A549 (cell line): ENCODE measurements around the gene FARSB. TPM values are rescaled to one million over a fixed set of nuclear protein-coding genes. Genes with fewer than 3 reads are reported as not detected.

Experiments used
- ATAC-seq, 2 experiments: fragments of 200-7000 bp in 1 of 2; fragments of >200 bp in 1 of 2; cut with Nextera tagmentation in 1 of 2; cut with Tn5 transposase in 1 of 2; 3 replicates each; pipeline versions ENCODE4 v1.8.0 to v1.9.1; 2018 to 2020; ENCODE audit warnings: mild to moderate bottlenecking in 1 of 2, moderate library complexity in 1 of 2
- CTCF ChIA-PET: fragments of 300-600 bp; sonication (Branson Sonifier 250); formaldehyde crosslinking; extraction: SDS; loops from one replicate; lab custom pipeline; 2021; ENCODE audit warnings: antibody characterized with exemption, inconsistent platforms; lab: Yijun Ruan, JAX
- POLR2A ChIA-PET: fragments of 350-600 bp; formaldehyde crosslinking; extraction: SDS; loops from one replicate; lab custom pipeline; 2021; ENCODE audit warnings: antibody characterized with exemption, inconsistent platforms; lab: Yijun Ruan, JAX
- DNase-seq, 2 experiments: peaks; one replicate each; pipeline versions ENCODE4 v3.0.0 to v3.0.0-alpha.2; 2011 to 2016; ENCODE audit warnings: low read depth in 1 of 2, low spot score in 1 of 2
- FAIRE-seq: peaks from 2 replicates; lab custom pipeline; 2011; peaks lifted over from hg19 to GRCh38; lab: Jason Lieb, UNC
- H3K27ac ChIP-seq, 2 experiments: fragments of >200 bp; sonication (Bioruptor Twin); formaldehyde crosslinking; 3 replicates each; pipeline ENCODE4 v1.5.1; 2016 to 2017
- H3K4me1 ChIP-seq: fragments of >200 bp; sonication (Bioruptor Twin); formaldehyde crosslinking; 3 replicates; pipeline ENCODE4 v1.6.1; 2016
- H3K4me2 ChIP-seq: fragments of >200 bp; sonication (Bioruptor Twin); formaldehyde crosslinking; 3 replicates; pipeline ENCODE4 v1.6.1; 2016
- H3K4me3 ChIP-seq: fragments of >200 bp; sonication (Bioruptor Twin); formaldehyde crosslinking; 3 replicates; pipeline ENCODE4 v1.5.1; 2016
- H3K9me3 ChIP-seq: fragments of >200 bp; sonication (Bioruptor Twin); formaldehyde crosslinking; 3 replicates; pipeline ENCODE4 v1.6.1; 2016
- BHLHE40 ChIP-seq: IDR thresholded peaks from 2 replicates; pipeline ENCODE4 v1.6.1; 2012; ENCODE audit warnings: low read depth, low read length, inconsistent platforms
- EP300 ChIP-seq, 2 experiments: fragments of >200 bp; sonication (Bioruptor Twin); formaldehyde crosslinking; IDR thresholded peaks; 2 replicates in 1 of 2; 3 replicates in 1 of 2; pipeline ENCODE4 v1.6.1; 2016 to 2017
- ESRRA ChIP-seq: fragments of 150-350 bp; IDR thresholded peaks from 2 replicates; pipeline ENCODE4 v1.6.1; 2014; ENCODE audit warnings: mild to moderate bottlenecking, low read length, borderline replicate concordance
- FOSL2 ChIP-seq, 2 experiments: fragments of 450-650 bp in 1 of 2; fragments of >200 bp in 1 of 2; sonication (Bioruptor Twin) in 1 of 2; formaldehyde crosslinking; IDR thresholded peaks; 2 replicates each; pipeline versions ENCODE4 v1.5.0 to v1.6.1; 2016 to 2020; ENCODE audit warnings: mild to moderate bottlenecking in 1 of 2, moderate library complexity in 1 of 2
- HEYL ChIP-seq: fragments of 250-450 bp; sonication (Bioruptor Pico); IDR thresholded peaks from 2 replicates; pipeline ENCODE4 v1.8.0; 2021; ENCODE audit warnings: mild to moderate bottlenecking, moderate library complexity
- MAFK ChIP-seq: fragments of 450-650 bp; IDR thresholded peaks from 2 replicates; pipeline ENCODE4 v1.6.1; 2014; ENCODE audit not compliant: partially characterized antibody
- NPAS2 ChIP-seq: fragments of 250-450 bp; sonication (Bioruptor Pico); IDR thresholded peaks from 2 replicates; pipeline ENCODE4 v1.8.0; 2022; ENCODE audit warnings: mild to moderate bottlenecking, moderate library complexity, borderline replicate concordance
- POLR2A ChIP-seq: IDR thresholded peaks from 2 replicates; pipeline ENCODE4 v1.6.1; 2012; ENCODE audit warnings: mild to moderate bottlenecking, low read length
- RCOR1 ChIP-seq: fragments of 150-350 bp; IDR thresholded peaks from 2 replicates; pipeline ENCODE4 v1.6.1; 2014; ENCODE audit warnings: antibody characterized with exemption, low read length, low read depth
- RNF2 ChIP-seq: fragments of 200-600 bp; sonication (generic); IDR thresholded peaks from 2 replicates; pipeline ENCODE4 v1.6.1; 2016; ENCODE audit warnings: low read depth, mild to moderate bottlenecking, antibody characterized with exemption, moderate library complexity, borderline replicate concordance
- TFCP2L1 ChIP-seq: fragments of 250-450 bp; sonication (Bioruptor Pico); IDR thresholded peaks from 2 replicates; pipeline ENCODE4 v1.5.0; 2021; ENCODE audit warnings: mild to moderate bottlenecking
- TP53 ChIP-seq: fragments of 250-450 bp; sonication (Bioruptor Pico); IDR thresholded peaks from 2 replicates; pipeline ENCODE4 v1.5.0; 2021; ENCODE audit warnings: mild to moderate bottlenecking, moderate library complexity
- ZC3H11A ChIP-seq: fragments of 450-650 bp; IDR thresholded peaks from 2 replicates; pipeline ENCODE4 v1.6.1; 2014; ENCODE audit warnings: antibody characterized with exemption, mild to moderate bottlenecking
- ZFP36 ChIP-seq: fragments of 450-650 bp; IDR thresholded peaks from 2 replicates; pipeline ENCODE4 v1.6.1; 2014; ENCODE audit warnings: borderline replicate concordance; ENCODE audit not compliant: partially characterized antibody
- WGBS: methylation state at CpG from one replicate; pipeline ENCODE4 v1.1.6; 2017; ENCODE audit errors: missing lambda C conversion rate; 5-methylcytosine and 5-hydroxymethylcytosine counted together
- polyA plus RNA-seq, 4 experiments: library from polyadenylated mRNA; depleted of rRNA in 3 of 4; stranded (reverse); fragments of >200 nt; fragmentation: RNase III in 1 of 4; extraction: RNeasy Plus Mini Kit Qiagen cat#74134 plus additional on column Dnase treatment in 1 of 4; gene quantifications; 2 replicates in 3 of 4; 3 replicates in 1 of 4; pipeline ENCODE4 v1.2.3, GENCODE V29; 2011 to 2017
- TF ChIP-seq, protein P1 (sequence below): fragments of >200 bp; sonication (Bioruptor Twin); formaldehyde crosslinking; IDR thresholded peaks from 3 replicates; pipeline ENCODE4 v1.6.1; 2016
- TF ChIP-seq, protein P2 (sequence below): IDR thresholded peaks from 2 replicates; pipeline ENCODE4 v1.6.1; 2012
- TF ChIP-seq, protein P3 (sequence below): fragments of 150-350 bp; IDR thresholded peaks from 2 replicates; pipeline ENCODE4 v1.6.1; 2014; ENCODE audit warnings: low read depth, mild to moderate bottlenecking, low read length
- TF ChIP-seq, protein P4 (sequence below): fragments of 200-600 bp; sonication (generic); IDR thresholded peaks from 2 replicates; pipeline ENCODE4 v1.6.1; 2016; ENCODE audit warnings: antibody characterized with exemption, mild to moderate bottlenecking, moderate library complexity
- TF ChIP-seq, protein P5 (sequence below): fragments of 450-650 bp; IDR thresholded peaks from 2 replicates; pipeline ENCODE4 v1.6.1; 2014; ENCODE audit warnings: antibody characterized with exemption
- TF ChIP-seq, protein P6 (sequence below): IDR thresholded peaks from 2 replicates; pipeline ENCODE4 v1.6.1; 2012; ENCODE audit warnings: low read depth, borderline replicate concordance
- TF ChIP-seq, protein P7 (sequence below): fragments of >200 bp; sonication (Bioruptor Twin); formaldehyde crosslinking; IDR thresholded peaks from 3 replicates; pipeline ENCODE4 v1.5.1; 2016

The FARSB gene
- polyA plus RNA-seq, 2 of the 4 experiments (the other 2 are of a cell fraction) = 41.0 to 77.4 TPM

DNA sequence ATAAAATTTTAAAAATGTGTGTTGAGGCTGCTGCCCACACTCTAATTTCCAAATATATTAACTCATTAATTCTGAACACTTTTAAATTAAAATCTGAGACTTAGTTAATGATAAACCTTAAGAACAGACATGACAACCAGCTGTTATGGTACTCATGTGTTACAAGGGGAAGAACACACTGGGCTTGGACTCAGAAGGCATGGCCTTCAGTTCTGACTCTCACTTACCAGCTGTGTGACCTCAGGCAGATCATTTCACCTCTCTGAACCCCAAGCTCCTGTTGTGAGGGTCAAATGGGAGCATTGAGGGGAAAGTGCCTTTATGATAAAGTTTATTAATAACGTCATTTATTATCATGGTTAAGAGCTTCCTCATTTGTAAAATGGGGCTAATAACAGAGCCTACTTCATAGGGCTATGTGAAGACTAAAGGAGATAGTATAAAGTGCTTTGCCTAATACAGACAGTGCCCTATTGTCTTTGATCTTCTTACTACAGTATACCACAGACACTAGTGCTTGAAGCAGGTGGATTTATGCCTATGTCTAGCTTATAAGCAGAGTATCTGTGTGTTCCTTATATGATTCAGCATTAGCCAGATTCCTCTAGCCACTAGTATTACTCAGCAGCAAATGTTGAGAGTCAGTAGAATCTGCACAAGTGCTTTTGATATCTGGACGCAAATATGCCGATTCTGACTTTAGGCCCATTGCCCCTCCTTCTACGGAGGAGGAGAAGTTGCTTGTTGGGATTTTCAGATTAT, 131.9 kb downstream of the FARSB start (continued):
- TF ChIP-seq, protein P1, sequence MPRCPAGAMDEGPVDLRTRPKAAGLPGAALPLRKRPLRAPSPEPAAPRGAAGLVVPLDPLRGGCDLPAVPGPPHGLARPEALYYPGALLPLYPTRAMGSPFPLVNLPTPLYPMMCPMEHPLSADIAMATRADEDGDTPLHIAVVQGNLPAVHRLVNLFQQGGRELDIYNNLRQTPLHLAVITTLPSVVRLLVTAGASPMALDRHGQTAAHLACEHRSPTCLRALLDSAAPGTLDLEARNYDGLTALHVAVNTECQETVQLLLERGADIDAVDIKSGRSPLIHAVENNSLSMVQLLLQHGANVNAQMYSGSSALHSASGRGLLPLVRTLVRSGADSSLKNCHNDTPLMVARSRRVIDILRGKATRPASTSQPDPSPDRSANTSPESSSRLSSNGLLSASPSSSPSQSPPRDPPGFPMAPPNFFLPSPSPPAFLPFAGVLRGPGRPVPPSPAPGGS = no peak
- no peak for TF ChIP-seq ZC3H11A
- TF ChIP-seq, all 56 proteins: peak for 0

DNA sequence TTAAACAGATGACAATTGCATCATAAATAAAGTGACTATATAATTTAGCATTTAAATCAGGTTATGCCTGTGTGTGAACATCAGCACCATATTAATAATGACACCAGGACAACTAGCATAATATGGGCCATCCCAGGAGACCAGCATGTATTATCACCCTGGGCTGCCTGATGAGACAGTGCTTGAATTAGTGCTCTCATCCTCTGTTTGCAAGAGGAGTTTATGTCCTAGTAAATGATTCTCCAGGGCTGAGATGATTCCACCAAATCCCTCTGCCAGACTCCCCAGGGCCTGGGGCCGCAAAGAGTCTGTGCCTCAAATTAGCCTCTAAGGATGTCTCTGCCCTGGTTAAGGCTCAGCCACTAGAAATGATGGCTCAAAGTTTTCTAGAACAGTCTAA, 133.8 kb downstream of the FARSB start:
- Histone ChIP-seq H3K4me1 (no peaks in the 10 kb centered on the region), H3K4me2 (no peak overlapping the region), H3K4me3 (no peak overlapping the region), H3K27ac (no peak overlapping the region), H3K9me3 (no peaks in the 10 kb centered on the region)
- ATAC-seq (no peak), FAIRE-seq (no peak), DNase-seq (no peak)
- 0% methylated on average over 1 of the region's 1 CpG for WGBS
- ChIA-PET POLR2A (no interaction called here), CTCF (interaction anchor here (1.9 kb wide), 1 partner anchor 204 kb away, joined by 4 read pairs; no protein-coding TSS in a partner anchor)
- TF ChIP-seq TP53 (no peak), HEYL (no peak), BHLHE40 (no peak), MAFK (no peak), RNF2 (no peak), TFCP2L1 (CRISPR knock-in tag) (no peak), ESRRA (no peak), ZFP36 (no peak)
- TF ChIP-seq, protein P2, sequence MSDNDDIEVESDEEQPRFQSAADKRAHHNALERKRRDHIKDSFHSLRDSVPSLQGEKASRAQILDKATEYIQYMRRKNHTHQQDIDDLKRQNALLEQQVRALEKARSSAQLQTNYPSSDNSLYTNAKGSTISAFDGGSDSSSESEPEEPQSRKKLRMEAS = no peak
- TF ChIP-seq, protein P3, sequence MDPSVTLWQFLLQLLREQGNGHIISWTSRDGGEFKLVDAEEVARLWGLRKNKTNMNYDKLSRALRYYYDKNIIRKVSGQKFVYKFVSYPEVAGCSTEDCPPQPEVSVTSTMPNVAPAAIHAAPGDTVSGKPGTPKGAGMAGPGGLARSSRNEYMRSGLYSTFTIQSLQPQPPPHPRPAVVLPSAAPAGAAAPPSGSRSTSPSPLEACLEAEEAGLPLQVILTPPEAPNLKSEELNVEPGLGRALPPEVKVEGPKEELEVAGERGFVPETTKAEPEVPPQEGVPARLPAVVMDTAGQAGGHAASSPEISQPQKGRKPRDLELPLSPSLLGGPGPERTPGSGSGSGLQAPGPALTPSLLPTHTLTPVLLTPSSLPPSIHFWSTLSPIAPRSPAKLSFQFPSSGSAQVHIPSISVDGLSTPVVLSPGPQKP = no peak
- TF ChIP-seq, protein P4, sequence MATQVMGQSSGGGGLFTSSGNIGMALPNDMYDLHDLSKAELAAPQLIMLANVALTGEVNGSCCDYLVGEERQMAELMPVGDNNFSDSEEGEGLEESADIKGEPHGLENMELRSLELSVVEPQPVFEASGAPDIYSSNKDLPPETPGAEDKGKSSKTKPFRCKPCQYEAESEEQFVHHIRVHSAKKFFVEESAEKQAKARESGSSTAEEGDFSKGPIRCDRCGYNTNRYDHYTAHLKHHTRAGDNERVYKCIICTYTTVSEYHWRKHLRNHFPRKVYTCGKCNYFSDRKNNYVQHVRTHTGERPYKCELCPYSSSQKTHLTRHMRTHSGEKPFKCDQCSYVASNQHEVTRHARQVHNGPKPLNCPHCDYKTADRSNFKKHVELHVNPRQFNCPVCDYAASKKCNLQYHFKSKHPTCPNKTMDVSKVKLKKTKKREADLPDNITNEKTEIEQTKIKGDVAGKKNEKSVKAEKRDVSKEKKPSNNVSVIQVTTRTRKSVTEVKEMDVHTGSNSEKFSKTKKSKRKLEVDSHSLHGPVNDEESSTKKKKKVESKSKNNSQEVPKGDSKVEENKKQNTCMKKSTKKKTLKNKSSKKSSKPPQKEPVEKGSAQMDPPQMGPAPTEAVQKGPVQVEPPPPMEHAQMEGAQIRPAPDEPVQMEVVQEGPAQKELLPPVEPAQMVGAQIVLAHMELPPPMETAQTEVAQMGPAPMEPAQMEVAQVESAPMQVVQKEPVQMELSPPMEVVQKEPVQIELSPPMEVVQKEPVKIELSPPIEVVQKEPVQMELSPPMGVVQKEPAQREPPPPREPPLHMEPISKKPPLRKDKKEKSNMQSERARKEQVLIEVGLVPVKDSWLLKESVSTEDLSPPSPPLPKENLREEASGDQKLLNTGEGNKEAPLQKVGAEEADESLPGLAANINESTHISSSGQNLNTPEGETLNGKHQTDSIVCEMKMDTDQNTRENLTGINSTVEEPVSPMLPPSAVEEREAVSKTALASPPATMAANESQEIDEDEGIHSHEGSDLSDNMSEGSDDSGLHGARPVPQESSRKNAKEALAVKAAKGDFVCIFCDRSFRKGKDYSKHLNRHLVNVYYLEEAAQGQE = no peak
- TF ChIP-seq, protein P5, sequence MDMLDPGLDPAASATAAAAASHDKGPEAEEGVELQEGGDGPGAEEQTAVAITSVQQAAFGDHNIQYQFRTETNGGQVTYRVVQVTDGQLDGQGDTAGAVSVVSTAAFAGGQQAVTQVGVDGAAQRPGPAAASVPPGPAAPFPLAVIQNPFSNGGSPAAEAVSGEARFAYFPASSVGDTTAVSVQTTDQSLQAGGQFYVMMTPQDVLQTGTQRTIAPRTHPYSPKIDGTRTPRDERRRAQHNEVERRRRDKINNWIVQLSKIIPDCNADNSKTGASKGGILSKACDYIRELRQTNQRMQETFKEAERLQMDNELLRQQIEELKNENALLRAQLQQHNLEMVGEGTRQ = no peak
- TF ChIP-seq, all 56 proteins: peak for 0

DNA sequence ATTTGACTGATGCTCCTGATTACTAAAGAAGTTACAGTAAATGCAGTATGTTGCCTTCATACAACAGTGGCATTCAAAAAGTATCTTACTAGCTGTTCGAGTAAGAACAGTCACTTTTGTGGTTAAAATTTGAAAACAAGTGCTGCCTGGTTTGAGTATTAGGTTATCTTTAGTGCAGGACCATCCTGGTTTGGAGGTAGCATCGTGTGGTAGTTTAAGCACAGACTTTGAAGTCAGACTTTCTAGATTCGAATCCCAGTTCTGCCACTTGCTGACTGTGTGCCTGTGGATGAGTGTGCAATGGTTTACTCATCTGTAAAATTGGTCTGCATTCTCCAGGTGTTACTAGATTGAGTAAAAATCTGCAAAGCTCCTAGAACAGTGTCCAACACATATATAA, 134.8 kb downstream of the FARSB start:
- DNase-seq (no peak), FAIRE-seq (no peak), ATAC-seq (no peak)
- Histone ChIP-seq H3K4me2 (no peak overlapping the region), H3K27ac (no peak overlapping the region), H3K4me1 (no peaks in the 10 kb centered on the region), H3K4me3 (no peak overlapping the region), H3K9me3 (no peaks in the 10 kb centered on the region)
- ChIA-PET CTCF (no interaction called here), POLR2A (no interaction called here)
- 2% methylated on average over 3 of the region's 3 CpGs for whole genome bisulfite sequencing
- TF ChIP-seq ZC3H11A (no peak), NPAS2 (no peak), EP300 (IDR thresholded peaks at IDR 0.05) (no peak), TP53 (no peak), ZFP36 (no peak), POLR2A (no peak), MAFK (no peak), RCOR1 (no peak), FOSL2 (IDR thresholded peaks at IDR 0.05) (no peak), FOSL2 (CRISPR knock-in tag; IDR thresholded peaks at IDR 0.05) (no peak)
- TF ChIP-seq, protein P6, sequence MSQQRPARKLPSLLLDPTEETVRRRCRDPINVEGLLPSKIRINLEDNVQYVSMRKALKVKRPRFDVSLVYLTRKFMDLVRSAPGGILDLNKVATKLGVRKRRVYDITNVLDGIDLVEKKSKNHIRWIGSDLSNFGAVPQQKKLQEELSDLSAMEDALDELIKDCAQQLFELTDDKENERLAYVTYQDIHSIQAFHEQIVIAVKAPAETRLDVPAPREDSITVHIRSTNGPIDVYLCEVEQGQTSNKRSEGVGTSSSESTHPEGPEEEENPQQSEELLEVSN = no peak
- TF ChIP-seq, protein P7, sequence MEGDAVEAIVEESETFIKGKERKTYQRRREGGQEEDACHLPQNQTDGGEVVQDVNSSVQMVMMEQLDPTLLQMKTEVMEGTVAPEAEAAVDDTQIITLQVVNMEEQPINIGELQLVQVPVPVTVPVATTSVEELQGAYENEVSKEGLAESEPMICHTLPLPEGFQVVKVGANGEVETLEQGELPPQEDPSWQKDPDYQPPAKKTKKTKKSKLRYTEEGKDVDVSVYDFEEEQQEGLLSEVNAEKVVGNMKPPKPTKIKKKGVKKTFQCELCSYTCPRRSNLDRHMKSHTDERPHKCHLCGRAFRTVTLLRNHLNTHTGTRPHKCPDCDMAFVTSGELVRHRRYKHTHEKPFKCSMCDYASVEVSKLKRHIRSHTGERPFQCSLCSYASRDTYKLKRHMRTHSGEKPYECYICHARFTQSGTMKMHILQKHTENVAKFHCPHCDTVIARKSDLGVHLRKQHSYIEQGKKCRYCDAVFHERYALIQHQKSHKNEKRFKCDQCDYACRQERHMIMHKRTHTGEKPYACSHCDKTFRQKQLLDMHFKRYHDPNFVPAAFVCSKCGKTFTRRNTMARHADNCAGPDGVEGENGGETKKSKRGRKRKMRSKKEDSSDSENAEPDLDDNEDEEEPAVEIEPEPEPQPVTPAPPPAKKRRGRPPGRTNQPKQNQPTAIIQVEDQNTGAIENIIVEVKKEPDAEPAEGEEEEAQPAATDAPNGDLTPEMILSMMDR = no peak
- TF ChIP-seq, protein P2 = no peak
